GM11168 (cell line): ENCODE results near the gene USP11.
"Not testable (repeated sequence)": the region's sequence is repeated elsewhere in the genome, so short reads cannot be mapped to it uniquely, and the experiment has no call there.

Experiments
- in situ Hi-C: fragments of 300-500 bp; cut with MboI; formaldehyde crosslinking; loops from one replicate; pipeline ENCODE4 v1.12.0; 2022; ENCODE audit warnings: low sequenced_read_pairs; ENCODE audit not compliant: unreplicated experiment

The USP11 gene

GRCh38 chrX:47239199-47239598, 6.4 kb downstream of the USP11 start:
- in situ Hi-C loops: no loop called here

DNA sequence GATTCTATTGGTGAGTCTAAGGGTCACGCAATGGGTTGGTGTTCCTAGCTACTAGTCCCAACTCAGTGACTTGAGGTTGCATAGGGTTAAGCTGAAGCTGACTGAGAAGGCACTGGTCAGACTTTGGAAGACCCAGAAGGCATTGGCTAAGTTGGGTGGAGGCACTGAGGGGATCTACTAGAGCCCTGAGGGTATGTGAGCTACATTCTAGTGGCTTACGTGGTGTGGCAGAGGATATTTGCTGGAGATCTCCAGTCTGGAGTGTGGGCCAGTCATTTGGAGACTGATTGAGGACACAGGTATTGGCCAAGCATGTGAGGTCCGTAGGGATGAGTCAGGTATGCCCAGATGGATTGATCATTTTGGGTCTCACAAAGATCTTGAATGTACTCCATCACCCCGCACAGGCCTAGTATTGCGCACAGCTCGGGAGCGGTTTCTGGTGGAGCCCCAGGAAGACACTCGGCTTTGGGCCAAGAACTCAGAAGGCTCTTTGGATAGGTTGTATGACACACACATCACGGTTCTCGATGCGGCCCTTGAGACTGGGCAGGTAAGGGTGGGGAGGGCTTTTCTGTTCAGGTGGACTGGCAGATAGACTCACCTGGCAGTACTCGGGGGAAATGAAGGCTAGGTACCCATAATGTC, 7.2 kb downstream of the USP11 start:
- in situ Hi-C loops: no loop called here

DNA sequence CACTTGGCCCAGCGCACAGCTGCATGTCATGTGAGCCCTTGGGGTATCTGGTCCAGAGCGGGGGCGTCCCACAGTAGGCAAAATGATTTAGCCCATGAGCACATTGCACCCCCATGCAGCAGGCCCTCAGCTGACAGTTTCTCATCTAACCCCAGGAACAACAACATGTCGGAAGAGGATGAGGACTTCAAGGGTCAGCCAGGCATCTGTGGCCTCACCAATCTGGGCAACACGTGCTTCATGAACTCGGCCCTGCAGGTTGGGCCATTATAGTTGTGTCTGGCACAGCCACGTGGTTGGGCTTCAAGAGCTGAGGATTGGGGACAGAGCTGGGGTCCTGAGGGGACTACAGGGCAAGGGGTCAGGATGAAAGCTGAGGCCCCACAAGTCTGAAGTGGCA, 7.8 kb downstream of the USP11 start:
- in situ Hi-C loops: no loop called here

DNA sequence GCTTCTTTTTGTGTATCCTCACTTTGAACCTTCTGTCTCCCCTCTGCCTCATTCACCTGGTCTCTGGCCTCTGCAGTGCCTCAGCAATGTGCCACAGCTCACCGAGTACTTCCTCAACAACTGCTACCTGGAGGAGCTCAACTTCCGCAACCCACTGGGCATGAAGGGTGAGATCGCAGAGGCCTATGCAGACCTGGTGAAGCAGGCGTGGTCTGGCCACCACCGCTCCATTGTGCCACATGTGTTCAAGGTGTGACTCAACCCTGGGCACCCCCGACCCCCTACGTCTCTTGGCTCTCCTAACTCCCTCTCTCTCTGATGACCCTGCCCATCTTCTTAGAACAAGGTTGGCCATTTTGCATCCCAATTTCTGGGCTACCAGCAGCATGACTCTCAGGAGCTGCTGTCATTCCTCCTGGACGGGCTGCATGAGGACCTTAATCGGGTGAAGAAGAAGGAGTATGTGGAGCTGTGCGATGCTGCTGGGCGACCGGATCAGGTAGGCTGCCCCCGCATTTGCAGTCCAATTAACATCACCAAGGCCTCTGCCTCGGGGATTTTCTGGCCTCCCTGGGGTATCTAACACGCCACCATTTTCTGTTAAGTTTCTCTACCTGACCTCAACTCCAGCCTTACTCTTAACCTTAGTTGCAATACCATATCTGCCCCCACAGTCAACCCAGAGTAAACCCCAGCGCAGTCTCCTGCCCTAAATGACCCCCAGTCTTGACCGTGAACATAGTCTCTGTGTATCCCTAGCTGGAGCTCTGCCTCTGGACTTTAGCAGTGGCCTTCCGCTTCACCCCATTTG, 8.6 kb downstream of the USP11 start:
- in situ Hi-C loops: no loop called here

- in situ Hi-C loops: no loop called here
Measured at GRCh38 chrX:47242321-47242720, 9.5 kb downstream of the USP11 start.

GRCh38 chrX:47243351-47243750, 10.5 kb downstream of the USP11 start:
- in situ Hi-C loops: no loop called here

DNA sequence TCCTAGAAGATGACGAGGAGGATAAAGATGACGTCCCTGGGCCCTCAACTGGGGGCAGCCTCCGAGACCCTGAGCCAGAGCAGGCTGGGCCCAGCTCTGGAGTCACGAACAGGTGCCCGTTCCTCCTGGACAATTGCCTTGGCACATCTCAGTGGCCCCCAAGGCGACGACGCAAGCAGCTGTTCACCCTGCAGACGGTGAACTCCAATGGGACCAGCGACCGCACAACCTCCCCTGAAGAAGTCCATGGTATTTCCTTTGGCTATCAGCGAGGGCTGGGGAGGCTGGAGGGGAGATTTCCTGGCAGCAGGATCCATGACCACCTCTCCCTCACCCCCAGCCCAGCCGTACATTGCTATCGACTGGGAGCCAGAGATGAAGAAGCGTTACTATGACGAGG, 11.9 kb downstream of the USP11 start:
- in situ Hi-C loops: no loop called here

GRCh38 chrX:47245156-47245555, 12.3 kb downstream of the USP11 start:
- in situ Hi-C loops: no loop called here

- in situ Hi-C loops: no loop called here
Measured at GRCh38 chrX:47247206-47247998, 14.6 kb downstream of the USP11 start.

- in situ Hi-C loops: no loop called here
Measured at GRCh38 chrX:47247999-47248320, 15.2 kb downstream of the USP11 start.

GRCh38 chrX:47248576-47248975, 15.8 kb downstream of the USP11 start:
- in situ Hi-C loops: no loop called here

GRCh38 chrX:47250017-47250347, 17.2 kb downstream of the USP11 start:
- in situ Hi-C loops: no loop called here

- in situ Hi-C loops: not testable (repeated sequence)
Measured at GRCh38 chrX:47257620-47258019, 24.8 kb downstream of the USP11 start.

DNA sequence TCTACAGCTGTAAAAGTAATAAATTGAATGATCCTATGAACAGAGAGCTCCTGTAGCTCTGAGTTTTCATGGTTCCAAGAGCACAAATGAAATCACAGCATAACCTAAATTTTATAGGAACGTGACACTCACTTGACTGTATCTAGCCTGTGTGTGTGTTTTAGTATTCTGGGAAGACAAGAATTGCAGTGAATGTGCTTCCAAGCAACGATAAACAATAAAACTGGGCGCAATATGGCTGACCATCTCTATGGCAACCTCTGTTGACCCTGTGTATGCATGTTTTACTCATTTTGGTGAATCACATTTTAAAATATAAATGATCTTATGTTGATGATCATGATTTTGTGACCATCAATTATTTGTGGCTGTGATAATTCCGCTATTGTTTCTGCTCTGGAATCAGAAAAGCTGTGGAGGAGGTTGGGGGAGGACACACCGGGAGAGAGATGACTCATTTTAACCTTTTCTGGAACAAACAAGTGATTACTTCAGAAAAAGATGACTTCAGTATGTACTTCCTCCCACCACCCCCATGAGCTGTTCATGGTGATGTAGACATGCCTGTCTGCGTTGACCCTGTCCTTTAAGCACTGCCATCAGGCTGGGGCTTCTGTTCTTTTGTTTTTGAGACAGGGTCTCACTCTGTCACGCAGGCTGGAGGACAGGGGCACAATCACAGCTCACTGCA, 31.8 kb downstream of the USP11 start:
- in situ Hi-C loops: no loop called here

DNA sequence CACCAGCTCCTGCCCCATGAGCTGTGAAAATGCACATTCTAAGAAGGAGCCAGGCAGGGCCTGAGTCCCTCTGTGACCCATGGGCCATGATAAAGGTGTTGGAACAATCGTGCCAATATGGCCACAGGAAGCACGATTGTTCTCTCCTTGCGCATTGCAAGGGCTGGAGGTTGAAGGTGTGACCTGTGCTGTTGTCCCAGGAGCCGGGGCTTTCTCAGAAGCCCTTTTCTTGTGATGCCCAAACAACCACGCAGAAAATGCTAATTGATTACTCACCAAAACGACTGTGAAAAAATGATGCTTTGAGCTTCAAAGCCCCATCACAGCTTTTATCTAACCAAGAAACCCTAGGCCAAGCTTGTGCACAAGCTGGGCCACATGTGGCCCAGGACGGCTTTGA, 33.8 kb downstream of the USP11 start:
- in situ Hi-C loops: no loop called here

- in situ Hi-C loops: no loop called here
Measured at GRCh38 chrX:47272013-47272408, 39.2 kb downstream of the USP11 start.

DNA sequence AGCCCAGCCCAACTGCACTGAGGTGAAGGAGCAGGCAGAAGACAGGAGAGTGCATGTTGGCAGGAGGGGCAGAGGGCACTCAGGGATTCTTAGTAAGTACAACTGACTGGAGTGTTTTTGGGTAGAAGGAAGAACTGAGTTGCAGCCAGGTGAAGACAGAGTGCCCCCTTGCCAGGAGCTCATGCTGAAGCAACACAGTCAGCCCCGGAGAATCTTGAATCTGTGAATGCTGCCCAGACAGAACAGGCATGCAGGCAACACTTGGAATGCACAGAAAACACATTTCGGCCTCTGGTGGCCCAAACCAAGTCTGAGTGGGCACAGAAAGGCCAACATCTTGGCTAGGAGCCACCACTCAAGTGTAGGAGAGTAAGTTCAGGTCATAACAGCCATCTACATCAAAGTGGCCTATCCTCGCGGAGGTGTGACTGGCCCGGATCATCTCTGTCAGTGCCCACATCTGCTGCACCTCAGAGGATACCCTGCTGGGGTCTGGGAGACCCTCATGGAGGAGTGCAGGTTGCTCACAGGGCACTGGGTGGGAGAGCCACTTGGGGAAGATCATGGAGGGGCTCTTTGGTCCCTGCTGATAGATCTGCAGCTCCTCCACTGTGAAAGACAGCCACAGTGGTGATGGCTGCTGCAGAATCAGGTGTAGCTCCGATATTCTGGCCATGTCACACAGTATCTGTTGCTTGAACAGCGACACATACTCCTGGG, 40.4 kb downstream of the USP11 start:
- in situ Hi-C loops: no loop called here

- in situ Hi-C loops: no loop called here
Measured at GRCh38 chrX:47278691-47279090, 45.9 kb downstream of the USP11 start.

DNA sequence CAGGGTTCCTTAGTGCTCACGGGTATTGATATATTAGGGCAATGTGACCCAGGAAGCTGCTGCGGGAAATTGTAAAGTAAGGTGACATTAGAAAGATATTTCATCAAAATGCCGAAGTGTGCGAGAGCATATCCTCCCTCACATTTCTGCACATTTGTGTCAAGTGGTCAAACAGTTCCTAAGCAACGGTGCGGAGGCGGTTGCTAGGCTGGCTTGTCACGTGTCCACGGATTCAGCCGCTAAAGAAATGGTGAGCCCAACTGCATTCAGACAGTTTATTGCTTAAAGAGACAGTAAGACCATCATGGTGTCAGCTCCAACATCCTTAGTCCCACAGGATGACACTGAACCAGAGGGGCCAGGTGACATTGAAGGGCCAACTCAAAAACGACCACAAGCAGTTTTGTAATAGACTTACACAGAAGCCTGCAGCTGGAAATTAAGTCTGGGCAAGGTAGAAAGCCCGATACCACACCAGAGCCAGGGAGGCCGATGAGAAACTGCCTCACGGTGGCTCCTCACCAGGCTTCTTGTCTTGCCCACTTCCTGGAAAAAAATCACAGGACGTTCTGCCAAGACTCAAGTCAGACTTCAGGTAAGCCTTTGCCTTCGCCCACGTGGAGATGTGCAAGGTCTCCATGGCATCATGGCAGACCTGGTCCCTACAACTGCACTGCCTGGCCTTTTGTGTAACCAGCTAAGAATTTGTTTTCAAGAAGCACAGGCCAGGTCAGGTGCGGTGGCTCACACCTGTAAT, 50.4 kb downstream of the USP11 start:
- in situ Hi-C loops: no loop called here

DNA sequence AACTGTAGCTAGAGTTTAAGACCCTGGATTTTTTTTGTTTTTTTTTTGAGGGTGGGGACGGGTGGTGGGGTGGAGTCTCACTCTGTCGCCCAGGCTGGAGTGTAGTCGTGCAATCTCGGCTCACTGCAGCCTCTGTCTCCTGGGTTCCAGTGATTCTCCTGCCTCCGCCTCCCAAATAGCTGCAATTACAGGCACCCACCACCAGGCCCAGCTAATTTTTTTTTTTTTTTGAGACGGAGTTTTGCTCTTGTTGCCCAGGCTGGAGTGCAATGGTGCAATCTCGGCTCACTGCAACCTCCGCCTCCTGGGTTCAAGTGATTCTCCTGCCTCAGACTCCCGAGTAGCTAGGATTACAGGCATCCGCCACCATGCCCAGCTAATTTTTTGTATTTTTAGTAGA, 51.8 kb downstream of the USP11 start:
- in situ Hi-C loops: not testable (repeated sequence)
